HG02610 (cell line): ENCODE measurements around the gene TTC22.

Source experiments
- ATAC-seq: cut with Tn5 transposase; IDR thresholded peaks from one replicate; pipeline ENCODE4 v1.9.1; 2021; ENCODE audit warnings: mild to moderate bottlenecking, moderate library complexity; ENCODE audit not compliant: unreplicated experiment

Gene TTC22

DNA sequence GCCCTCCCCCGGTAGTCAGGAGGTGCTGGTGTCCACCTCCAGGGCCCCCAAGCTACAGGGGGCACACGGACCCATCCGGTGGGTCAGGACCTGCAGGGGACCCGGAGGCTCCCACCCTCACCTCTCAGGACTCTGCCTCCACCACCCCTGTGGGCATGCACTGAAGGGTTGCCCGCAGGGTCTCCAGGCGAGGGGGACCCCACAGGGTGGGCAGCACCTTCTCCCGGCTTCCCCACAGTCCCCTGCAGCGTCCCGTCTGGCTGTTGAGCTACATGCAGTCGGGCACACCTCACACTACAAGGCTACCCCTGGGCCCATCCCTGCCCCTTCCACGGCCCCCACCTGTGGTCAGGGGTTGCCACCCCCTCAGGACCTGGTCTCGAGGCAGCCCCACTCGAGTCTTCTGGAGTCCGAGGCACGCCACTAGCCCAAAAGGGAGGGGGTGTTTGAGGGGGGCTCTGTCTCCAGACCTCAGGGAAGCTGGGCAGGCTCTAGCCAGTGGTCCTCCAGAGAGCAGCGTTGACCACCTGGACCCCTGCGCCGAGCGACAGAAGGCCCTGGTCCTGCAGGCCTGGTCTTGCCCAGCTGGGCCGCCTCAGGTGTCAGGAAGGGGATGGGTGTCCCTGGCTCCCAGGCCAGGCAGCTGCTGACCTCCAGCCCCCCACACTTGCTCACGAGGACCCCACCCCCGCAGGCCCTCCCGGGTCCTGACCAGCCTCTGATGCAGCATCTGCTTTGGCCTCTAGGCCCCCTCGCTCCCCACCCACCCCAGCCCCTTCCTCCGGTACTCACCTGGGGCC is 46.4 kb downstream of the TTC22 start:
- ATAC-seq = no peak

- no peak for ATAC-seq
These were observed 47.1 kb downstream of the TTC22 start for GRCh38 chr1:54754045-54754444.

DNA sequence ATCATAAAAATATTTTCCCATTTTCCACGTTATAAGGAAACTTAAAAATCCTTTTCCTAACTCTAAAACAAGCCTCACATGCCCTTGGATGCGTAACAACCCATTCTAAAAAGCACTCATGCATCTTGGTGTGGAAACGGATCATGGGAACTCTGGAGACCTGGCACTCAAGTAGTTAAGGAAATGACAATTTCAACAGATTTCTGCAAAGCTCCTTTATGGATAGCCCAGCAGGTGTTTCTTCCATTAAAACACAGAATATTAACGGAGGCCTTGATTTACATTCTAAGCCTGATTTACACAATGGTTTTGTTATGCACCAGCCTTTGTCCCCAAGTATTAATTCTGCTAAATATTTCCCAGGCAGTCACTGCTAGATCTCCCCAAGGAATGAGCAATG is 49.7 kb downstream of the TTC22 start:
- ATAC-seq = no peak

DNA sequence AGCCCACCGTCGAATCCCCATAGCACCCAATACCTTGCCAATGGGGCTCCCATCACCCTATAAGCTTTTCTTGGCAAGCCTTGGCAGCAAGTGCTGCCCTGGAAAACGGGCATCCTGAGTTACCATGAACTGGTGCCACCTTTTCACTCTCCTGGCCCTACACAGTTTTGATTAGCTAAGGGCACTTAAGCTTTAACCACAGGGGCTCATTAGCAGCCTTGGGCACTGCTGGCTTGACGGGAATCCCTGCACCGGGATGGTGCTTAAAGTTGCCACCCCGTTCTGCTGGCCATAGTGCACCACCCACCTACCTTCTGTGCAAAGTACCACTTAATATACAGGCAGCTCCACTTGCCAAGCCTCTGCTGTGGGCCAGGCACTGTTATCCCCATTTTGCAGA is 50.5 kb downstream of the TTC22 start:
- ATAC-seq = no peak

- ATAC-seq = no peak
These were observed 52.9 kb downstream of the TTC22 start for GRCh38 chr1:54748094-54748835.

DNA sequence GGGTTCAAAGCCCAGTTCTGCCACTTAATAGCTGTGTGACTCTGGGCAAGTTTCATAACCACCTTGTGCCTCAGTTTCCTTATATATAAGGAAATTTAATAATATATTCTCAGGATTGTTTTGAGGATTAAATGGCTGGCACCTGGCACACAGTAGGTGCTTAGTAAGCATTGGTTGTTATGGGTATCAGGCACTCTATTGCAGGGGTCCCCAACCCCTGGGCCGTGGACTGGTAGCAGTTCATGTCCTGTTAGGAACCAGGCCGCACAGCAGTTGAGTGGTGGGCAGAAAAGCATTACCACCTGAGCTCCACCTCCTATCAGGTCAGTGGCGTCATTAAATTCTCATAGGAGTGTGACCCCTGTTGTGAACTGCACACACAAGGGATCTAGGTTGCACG is 55.3 kb downstream of the TTC22 start:
- ATAC-seq = no peak

DNA sequence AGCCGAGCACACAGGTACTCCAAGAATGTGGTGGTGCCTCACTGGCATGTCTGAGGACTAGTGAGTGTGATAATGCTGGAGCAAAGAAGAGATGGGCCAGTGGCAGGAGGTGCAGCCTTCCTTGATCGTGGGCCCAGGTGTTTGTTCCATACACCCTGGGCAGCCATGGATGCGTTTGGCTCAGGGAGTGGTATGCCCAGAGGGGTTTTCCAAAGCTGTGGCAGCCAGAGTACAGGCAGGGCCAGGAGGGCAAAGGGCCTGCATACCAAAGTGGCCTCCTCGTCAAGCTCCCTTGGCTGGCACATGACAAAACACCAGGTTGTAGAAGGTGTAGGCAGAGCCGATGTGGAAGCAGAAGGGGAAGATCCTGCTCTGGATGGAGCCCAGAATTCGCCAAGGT is 55.8 kb downstream of the TTC22 start:
- ATAC-seq = no peak

DNA sequence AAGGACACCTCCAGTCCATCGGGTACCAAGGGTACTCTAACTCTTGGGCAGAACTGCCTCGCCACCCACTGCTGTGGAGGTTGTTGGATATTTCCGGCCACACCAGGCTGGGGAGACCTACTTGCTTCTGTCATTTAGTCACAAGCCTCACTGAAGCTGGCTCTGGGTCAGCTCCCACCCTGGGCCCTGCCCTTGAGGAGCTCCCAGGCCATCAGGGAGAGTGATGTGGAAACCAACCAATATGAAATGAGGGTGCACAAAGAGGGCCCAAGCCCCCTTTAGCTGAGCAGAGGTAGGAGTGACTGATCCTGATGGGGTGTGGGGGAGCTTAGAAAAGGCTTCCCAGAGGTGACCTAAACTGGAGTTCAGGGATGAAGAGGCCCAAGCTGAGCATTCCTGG is 56.4 kb downstream of the TTC22 start:
- no peak for ATAC-seq

GRCh38 chr1:54743416-54744226 is 57.5 kb downstream of the TTC22 start:
- no peak for ATAC-seq

- ATAC-seq = no peak
These were observed 58.8 kb downstream of the TTC22 start for GRCh38 chr1:54742282-54742681.

DNA sequence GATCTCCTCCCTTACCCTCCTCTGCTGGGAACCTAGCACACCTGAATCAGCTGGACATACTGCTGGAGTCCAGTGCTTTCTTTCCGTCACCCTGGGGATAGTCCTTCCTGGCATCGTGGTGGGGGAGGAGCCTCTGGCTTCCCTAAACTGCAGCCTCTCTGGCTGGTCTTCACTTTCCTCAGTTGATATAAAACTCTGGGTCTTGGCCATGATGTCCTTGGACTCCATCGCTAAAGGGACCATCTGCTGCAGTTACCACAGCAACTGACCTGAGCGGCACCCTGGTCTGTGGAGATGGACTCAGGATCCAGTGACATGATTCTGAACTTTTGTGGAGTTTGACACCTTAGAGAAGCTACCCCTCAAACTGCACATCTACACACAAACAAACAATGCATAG is 59.6 kb downstream of the TTC22 start:
- no peak for ATAC-seq

DNA sequence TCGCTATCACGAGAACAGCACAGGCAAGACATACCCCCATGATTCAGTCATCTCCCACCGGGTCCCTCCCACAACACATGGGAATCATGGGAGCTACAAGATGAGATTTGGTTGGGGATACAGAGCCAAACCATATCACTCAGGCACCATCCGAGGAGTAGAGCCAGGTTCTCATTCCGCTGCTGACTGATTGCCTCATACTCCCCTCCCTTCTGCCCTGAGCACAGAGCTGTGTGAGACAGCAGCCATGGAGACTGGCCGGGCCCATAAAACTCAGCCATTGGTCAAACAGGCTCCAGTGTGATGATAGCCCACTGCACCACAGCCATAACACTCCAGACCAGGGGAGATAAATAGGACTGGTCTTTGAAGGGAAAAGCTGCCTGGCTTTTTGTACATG is 62.9 kb downstream of the TTC22 start:
- no peak for ATAC-seq

DNA sequence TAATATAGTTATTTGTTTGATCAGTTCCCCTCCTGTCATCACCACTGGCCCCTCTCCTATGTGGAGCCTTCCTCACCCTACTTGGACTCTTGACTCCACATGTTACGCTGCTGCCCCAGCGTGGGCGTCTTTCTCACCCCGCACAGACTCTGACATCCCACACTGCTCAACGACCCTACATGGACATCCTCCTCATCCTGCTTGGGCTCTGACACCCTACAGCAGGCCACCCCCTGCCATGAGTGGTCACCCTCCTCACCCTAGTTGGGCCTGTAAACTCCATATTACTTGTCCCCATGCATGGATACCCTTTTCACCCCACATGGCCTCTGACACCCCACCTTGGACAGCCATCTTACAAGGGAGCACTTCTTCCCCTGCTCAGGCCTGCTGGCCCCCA is 64.4 kb downstream of the TTC22 start:
- no peak for ATAC-seq
